ENCODE measurements around the gene NAPEPLD. TPM values are rescaled to one million over a fixed set of nuclear protein-coding genes. Genes with fewer than 3 reads are reported as not detected.

NAPEPLD gene
- total RNA-seq, 4 donors from 2014 or later: 4.7 to 8.7 (median 6.1) TPM

Other genes starting within 250 kb of the NAPEPLD start
- 1 to 10 TPM in 3 of 4 donors, under 1 TPM in 1; 0.83 to 3.5 (median 2.6) TPM for gene LRRC17, start 236.1 kb downstream of the NAPEPLD start, total RNA-seq
- 1 to 10 TPM in 2 of 4 donors, under 1 TPM in 2; 0.52 to 1.7 (median 1.1) TPM for gene FBXL13, start 74.3 kb downstream of the NAPEPLD start, total RNA-seq
- 10 to 100 TPM; 28.8 to 41.2 (median 37.2) TPM for gene ARMC10, start 74.0 kb downstream of the NAPEPLD start, total RNA-seq
- gene PMPCB, start 148.3 kb upstream of the NAPEPLD start, total RNA-seq: 10 to 100 TPM; 48.9 to 59.6 (median 50.6) TPM
- 10 to 100 TPM; 10.1 to 15.9 (median 10.3) TPM for gene DNAJC2, start 195.7 kb upstream of the NAPEPLD start, total RNA-seq
- 100 to 1,000 TPM; 108 to 129 (median 116) TPM for gene PSMC2, start 198.5 kb upstream of the NAPEPLD start, total RNA-seq

Data from esophagus muscularis mucosa (tissue), 4 donors.